GM10266 (cell line): ENCODE results near the gene HAL.

ENCODE experiments used
- DNase-seq: peaks from one replicate; pipeline ENCODE4 v3.0.0; 2012; ENCODE audit errors: extremely low spot score
- TF ChIP-seq, protein P1 (sequence below): IDR thresholded peaks from 2 replicates; pipeline ENCODE4 v1.5.1; 2012; ENCODE audit warnings: mild to moderate bottlenecking, low read depth; ENCODE audit not compliant: control insufficient read depth, insufficient read depth; ENCODE audit errors: missing control alignments

Gene HAL

DNA sequence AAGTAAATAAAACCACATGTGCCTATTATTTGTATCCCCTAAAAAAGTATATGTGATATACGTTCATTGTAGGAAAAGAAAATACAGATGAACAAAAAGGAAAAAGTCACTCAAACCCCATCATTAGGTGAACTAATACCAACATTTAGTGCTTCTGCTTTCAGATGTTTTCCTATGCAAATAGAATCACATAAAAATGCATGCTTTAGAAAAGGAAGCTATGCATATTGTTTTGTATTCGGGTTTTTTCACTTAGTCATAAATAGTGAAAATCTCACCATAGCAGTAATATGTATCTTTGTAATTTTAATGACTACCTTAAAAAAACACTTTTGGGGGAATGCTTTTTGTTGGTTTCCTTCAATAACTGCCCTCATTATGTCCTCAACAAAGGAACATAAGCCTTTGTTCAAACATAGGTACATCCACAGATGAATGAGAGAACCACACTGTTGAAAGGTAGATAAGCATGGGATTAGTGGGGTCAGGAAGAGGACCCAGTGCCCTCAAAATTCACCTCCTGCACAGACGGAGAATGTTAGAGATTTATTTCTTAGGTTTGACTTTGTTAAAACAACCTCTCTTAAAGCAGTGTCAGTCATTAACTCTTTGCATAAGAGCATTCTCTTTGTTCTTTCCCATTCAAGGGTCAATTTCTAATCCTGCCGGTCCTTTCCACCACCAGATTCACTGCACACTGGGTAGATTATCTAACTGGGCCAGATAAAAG, 46.5 kb downstream of the HAL start:
- TF ChIP-seq, protein P1, sequence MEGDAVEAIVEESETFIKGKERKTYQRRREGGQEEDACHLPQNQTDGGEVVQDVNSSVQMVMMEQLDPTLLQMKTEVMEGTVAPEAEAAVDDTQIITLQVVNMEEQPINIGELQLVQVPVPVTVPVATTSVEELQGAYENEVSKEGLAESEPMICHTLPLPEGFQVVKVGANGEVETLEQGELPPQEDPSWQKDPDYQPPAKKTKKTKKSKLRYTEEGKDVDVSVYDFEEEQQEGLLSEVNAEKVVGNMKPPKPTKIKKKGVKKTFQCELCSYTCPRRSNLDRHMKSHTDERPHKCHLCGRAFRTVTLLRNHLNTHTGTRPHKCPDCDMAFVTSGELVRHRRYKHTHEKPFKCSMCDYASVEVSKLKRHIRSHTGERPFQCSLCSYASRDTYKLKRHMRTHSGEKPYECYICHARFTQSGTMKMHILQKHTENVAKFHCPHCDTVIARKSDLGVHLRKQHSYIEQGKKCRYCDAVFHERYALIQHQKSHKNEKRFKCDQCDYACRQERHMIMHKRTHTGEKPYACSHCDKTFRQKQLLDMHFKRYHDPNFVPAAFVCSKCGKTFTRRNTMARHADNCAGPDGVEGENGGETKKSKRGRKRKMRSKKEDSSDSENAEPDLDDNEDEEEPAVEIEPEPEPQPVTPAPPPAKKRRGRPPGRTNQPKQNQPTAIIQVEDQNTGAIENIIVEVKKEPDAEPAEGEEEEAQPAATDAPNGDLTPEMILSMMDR = no peak
- no peak for DNase-seq

DNA sequence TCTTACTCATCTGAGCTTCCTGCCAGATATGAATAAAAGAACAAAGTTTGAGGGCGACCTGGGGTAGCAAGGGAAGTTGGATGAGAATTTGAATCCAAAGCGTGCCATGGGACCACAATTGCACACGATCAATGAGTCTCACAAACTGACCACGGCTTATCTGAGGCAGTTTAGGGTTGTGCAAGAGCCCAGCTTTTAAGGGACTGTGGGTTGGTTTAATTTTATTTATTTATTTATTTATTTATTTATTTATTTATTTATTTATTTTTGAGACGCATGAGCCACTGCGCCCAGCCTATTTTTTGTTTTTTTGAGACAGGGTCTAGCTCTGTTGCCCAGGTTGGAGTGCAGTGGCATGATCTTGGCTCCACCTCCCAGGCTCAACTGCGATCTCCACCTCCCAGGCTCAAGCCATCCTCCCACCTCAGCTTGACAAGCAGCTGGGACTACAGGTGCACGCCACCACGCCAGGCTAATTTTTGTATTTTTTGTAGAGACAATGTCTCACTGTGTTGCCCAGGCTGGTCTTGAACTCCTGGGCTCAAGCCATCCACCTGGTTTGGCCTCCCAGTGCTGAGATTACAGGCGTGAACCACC, 51.9 kb downstream of the HAL start:
- no peak for DNase-seq
- TF ChIP-seq, protein P1 = no peak

DNA sequence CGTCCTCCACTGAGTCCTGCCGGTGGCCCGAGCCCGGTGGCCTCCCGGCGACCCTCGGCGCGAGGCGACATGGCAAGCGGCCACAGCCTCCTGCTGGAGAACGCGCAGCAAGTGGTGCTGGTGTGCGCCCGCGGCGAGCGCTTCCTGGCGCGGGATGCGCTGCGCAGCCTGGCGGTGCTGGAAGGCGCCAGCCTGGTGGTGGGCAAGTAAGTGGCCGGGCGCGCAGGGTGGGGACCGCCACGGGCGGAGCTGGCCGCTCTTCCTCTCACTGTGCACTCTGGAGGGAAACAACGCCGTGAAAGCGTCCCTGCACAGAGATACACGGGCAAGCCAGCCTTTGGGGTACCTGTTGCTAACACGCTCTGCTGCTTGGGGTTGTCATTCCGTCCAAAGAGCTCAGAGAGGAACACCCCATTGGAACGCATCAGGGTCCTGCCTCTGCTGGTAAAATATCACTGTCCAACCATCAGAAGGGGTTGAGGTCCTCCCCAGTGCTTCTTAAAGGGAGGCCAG, 52.8 kb downstream of the HAL start, which contains the start of gene AMDHD1:
AMDHD1 (plus strand) TSS at position 2 of the 513 bp plus-strand sequence; CDS start at position 70, 68 bp downstream.
- TF ChIP-seq, protein P1 = peak; percentile 17
- peak; percentile 74 for DNase-seq

DNA sequence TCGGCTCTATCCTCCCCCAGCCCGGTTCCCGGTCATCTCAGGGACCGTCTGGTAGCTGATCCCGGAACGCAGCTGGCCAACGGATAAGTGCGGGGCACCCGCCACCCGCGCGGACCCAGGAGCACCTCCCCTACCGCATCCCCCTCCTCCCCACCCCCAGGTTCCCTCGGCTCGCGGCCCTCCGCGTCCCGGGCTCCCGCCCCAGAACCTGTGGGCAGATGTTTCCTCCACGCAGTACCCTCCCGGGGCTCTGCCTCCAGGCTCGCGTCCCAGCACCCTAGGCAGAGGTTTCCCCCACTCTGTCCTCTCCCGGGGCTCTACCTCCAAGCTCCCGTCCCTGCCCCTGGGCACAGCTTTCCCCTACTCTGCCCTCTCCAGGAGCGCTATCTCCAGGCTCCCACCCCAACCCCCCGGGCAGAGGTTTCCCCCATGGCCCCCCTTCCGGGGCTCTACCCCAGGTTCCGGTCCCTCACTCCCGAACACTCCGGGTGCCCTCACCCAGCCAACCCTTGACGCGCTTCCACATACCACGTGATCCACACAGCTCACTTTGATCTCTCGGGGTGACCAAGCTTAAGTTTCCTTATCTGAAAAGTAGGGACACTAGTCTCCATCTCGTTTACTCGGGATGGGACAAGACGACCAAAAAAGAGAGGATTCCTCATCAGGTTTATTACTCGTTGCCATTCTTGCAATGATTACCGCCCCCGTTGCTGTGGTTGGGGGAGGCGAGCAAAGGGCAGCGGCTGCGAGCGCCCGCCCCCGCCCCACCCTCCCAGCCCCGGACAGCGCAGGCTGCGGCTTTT, 53.4 kb downstream of the HAL start, which contains the start of gene CCDC38:
CCDC38 (minus strand) TSS at position 91 of the 806 bp plus-strand sequence. CDS start 6,105 bp downstream, outside the sequence.
- DNase-seq = peak; percentile 98
- TF ChIP-seq, protein P1 = no peak

DNA sequence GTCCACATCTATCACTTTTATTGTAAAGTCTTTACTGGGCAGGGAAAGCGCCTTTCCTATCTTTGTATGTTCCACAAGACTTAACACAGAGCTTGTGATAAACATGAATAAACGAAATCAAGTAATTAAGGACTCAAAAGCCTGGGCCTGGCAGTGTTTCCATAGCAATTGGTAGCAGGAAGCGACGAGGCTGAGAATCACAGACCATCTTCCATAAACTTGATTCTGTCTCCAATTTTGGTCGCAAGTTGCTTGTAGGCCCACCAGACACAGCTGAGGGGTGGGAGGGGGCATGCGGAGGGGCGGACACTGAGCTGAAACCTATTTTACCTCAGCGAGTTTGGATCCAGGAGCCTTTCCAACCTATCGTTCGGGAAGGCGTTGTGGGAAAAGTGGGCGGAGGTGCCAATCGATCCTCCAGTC, 54.0 kb downstream of the HAL start:
- DNase-seq = peak; percentile 35
- TF ChIP-seq, protein P1 = no peak

DNA sequence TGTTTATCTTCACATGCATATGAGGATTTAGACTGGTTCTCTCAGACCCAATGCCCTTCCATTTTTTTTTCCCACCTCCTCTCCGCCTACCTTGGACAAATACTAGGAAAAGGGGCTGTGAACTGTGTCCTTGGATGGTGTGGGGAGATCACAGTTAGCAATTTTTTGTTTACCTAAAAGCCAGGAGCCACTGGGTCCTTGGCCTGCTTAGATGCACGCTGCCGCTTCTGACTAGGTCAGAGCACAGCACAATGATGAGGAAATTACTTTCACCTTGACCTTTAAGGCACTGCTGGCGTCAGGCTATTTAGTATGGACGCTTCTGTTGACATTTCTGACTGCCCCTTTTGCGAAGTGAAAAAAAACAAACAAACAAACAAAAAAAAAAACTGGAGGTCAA, 55.6 kb downstream of the HAL start:
- TF ChIP-seq, protein P1 = no peak
- DNase-seq = no peak
